Measurements from ENCODE around the gene YARS1.

The YARS1 gene

DNA sequence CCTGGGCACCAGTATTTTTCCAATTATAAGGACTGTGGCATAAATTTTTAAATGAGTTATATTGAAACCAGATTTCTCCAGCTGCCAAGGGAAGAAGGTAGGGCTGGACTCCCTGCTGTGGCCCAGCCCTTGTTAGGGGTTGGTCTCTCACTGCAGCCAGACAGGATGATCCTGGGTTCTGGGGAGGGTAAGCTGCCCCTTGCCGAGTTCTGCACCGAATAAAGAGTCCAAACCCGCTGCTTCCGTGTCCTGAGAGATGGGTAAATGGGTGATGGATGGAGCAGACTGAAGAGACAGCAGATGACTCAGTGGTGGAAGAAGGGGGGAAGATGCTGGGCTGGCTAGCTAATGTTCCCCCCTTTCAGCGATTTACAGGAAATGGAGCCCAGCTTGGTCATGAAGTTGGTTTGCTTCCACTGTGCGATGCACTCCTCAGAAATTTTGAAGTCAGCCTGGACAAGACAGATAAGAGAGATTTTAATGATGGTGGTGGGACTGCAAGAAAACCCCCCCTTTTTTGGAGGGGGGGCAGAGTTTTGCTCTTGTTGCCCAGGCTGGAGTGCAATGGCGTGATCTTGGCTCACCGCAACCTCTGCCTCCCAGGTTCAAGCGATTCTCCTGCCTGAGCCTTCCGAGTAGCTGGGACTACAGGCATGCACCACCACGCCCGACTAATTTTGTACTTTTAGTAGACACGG, 41.4 kb downstream of the YARS1 start:
- DNase-seq, result no peak

DNA sequence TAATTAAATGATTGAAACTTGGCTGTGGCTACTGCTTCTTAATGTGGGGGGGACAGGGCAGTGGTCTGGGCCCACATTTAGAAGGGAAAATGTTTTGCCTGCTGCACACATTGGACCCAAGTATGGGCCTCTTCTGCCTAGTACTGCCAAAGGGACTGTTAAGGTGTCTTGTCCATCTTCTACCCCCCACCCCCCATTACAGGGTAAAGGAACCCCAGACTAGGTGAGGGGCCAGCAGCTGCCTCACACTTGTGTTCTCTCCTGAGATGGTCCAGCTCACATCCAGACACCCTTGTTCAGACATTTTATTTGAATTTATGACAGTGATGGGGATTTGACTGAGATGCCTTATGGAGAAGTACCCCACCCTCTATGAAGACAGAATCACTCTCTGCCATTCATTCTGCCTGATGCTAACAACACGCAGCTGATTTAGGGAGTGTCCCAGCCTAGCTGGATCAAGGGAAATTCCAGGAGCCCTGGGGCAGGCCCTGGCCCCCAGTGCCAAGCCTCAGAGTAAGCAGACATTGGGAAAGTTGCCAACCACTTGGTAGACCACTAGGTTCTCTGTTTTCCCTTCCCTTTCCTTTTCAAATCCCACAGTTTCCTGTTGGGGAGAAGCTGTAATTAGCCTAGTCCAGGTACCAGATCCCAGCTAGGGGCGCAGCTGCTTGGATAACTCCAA, 42.1 kb downstream of the YARS1 start:
- DNase-seq, result no peak

GRCh38 chr1:32774464-32774808, 42.7 kb downstream of the YARS1 start:
- no peak for DNase-seq

DNA sequence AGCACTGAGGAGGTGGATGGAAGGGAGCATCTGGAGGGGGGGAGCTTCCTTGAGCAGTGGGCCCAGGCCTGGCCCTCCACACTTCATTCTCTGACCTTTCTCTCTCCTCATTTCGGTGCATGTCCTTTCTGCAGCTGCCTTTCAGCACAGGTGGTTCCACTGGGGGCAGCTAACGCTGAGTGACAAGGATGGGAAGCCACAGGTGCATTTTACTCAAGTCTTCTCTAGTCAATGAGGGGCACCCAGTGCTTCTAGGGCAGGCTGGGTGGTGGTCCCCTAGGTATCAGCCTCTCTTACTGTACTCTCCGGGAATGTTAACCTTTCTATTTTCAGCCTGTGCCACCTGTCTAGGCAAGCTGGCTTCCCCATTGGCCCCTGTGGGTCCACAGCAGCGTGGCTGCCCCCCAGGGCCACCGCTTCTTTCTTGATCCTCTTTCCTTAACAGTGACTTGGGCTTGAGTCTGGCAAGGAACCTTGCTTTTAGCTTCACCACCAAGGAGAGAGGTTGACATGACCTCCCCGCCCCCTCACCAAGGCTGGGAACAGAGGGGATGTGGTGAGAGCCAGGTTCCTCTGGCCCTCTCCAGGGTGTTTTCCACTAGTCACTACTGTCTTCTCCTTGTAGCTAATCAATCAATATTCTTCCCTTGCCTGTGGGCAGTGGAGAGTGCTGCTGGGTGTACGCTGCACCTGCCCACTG, 43.2 kb downstream of the YARS1 start:
- no peak for DNase-seq

- DNase-seq, result peak; percentile 92
Measured at GRCh38 chr1:32773018-32773763, 44.0 kb downstream of the YARS1 start.

- no peak for DNase-seq
Measured at GRCh38 chr1:32772281-32773017, 44.7 kb downstream of the YARS1 start.

DNA sequence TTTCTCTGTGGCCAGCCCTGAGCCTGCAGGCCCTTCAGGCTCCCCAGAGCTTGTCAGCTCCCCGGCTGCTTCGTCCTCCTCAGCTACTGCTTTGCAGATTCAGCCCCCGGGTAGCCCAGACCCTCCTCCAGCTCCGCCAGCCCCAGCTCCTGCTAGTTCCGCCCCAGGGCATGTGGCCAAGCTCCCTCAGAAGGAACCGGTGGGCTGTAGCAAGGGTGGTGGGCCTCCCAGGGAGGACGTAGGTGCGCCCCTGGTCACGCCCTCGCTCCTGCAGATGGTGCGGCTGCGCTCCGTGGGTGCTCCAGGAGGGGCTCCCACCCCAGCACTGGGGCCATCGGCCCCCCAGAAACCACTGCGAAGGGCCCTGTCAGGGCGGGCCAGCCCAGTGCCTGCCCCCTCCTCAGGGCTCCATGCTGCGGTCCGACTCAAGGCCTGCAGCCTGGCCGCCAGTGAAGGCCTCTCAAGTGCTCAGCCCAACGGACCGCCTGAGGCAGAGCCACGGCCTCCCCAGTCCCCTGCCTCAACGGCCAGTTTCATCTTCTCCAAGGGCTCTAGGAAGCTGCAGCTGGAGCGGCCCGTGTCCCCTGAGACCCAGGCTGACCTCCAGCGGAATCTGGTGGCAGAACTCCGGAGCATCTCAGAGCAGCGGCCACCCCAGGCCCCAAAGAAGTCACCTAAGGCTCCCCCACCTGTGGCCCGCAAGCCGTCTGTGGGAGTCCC, 45.4 kb downstream of the YARS1 start:
- DNase-seq, result no peak

DNA sequence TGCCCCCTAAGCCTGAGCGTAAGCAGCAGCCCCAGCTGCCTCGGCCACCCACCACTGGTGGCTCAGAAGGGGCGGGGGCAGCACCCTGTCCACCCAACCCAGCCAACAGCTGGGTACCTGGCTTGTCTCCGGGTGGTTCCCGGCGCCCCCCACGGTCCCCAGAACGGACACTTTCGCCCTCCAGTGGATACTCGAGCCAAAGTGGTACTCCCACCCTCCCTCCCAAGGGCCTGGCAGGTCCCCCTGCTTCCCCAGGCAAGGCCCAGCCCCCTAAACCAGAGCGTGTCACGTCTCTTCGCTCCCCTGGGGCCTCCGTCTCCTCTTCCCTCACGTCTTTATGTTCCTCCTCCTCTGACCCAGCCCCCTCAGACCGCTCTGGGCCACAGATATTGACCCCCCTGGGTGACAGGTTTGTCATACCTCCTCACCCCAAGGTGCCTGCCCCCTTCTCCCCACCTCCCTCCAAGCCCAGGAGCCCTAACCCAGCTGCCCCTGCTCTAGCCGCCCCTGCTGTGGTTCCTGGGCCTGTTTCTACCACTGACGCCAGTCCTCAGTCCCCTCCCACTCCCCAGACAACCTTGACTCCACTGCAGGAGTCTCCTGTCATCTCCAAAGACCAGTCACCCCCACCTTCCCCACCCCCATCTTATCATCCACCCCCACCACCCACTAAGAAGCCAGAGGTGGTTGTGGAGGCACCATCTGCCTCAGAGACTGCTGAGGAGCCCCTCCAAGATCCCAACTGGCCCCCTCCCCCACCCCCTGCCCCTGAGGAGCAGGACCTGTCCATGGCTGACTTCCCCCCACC, 46.2 kb downstream of the YARS1 start:
- no peak for DNase-seq

DNA sequence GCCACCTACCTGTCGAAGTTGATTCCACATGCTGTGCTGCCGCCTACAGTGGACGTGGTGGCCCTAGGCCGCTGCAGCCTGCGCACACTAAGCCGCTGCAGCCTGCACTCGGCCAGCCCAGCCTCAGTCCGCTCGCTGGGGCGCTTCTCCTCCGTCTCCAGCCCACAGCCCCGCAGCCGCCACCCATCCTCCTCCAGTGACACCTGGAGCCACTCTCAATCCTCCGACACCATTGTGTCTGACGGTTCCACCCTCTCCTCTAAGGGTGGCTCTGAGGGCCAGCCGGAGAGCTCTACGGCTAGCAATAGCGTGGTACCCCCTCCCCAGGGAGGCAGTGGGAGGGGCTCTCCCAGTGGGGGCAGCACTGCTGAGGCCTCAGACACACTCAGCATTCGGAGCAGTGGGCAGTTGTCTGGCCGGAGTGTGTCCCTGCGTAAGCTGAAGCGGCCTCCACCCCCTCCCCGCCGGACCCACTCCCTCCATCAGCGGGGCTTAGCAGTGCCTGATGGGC, 46.9 kb downstream of the YARS1 start:
- DNase-seq, result no peak

DNA sequence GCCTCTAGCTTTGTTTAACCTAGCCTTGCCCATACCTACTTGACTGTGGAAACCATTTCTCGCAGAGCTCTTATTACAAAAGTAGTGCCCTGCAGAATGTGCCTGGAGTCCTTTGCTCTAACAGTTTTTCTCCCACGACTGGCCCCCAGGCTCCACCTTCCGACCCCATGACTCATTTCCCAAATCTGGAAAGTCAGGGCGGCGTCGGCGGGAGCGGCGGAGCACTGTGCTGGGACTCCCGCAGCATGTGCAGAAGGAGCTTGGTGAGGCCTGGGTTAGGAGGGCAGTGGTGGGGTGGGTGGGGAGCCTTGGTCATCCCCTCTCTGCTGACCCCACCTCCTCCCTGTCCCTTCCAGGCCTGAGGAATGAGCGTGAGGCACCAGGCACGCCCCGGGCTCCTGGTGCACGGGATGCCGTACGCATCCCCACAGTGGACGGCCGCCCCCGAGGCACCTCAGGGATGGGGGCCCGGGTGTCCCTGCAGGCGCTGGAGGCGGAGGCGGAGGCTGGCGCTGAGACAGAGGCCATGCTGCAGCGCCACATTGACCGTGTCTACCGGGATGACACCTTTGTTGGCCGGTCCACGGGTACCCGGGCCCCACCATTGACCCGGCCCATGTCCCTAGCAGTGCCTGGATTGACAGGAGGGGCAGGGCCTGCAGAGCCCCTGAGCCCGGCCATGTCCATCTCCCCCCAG, 47.5 kb downstream of the YARS1 start:
- peak; percentile 93 for DNase-seq

DNA sequence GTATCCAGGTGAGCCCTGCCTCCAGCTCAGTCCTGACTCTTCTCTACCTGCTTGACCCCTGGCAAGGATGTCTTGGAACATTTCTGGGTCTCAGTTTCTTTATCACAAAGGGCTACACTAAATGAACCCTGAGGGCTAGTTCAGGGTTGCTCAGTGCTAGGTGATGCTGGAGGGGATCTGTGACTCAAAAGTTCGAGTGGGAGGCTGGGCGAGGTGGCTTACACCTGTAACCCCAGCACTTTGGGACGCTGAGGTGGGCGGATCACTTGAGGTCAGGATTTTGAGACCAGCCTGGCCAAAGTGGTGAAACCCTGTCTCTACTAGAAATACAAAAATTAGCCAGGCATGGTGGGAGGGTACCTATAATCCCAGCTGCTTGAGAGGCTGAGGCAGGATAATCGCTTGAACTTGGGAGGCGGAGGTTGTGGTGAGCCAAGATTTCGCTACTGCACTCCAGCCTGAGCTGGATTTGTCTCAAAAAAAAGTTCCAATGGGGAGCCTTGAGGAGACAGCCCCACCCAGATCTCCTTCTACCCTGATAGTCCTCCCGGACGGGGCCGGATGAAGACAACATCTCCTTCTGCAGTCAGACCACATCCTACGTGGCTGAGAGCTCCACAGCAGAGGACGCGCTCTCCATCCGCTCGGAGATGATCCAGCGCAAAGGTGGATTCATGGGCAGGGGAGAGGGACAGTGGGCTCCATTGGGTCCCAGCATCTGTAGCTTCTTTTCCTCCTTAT, 48.9 kb downstream of the YARS1 start:
- DNase-seq, result no peak

- DNase-seq, result no peak
Measured at GRCh38 chr1:32767641-32768040, 49.5 kb downstream of the YARS1 start.

DNA sequence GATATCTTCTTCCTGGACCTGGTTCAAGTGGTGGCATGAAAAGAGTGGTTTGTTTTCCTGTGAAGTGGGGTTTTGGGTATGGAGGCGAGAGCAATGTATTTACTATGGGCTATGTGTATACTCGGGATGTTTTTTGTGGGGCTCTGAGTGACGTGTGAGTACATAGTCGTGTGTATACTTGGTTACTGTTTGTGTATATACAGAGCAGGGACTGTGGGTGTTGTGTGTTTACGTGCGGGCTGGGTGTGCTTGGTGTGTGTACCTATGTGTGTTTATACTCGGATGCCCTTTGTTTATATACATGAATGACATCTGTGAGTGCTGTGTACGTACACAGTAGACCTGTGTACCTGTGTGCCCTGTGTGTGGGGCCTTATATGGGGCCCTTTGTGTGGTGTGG, 50.0 kb downstream of the YARS1 start:
- DNase-seq, result no peak

GRCh38 chr1:32766328-32766972, 50.7 kb downstream of the YARS1 start:
- DNase-seq, result no peak

- DNase-seq, result no peak
Measured at GRCh38 chr1:32765570-32766327, 51.4 kb downstream of the YARS1 start.

- DNase-seq, result peak; percentile 79
Measured at GRCh38 chr1:32764826-32765569, 52.2 kb downstream of the YARS1 start.

- DNase-seq, result no peak
Measured at GRCh38 chr1:32763221-32763620, 53.9 kb downstream of the YARS1 start.
